ENCODE results near the gene IKZF3.

The IKZF3 gene

GRCh38 chr17:39867084-39867879 lies 3.2 kb upstream of the IKZF3 start:
- TF ChIP-seq GATA3 (IDR thresholded peaks at IDR 0.05; ENCODE audit: low read depth, low read length) (no peak), GATA2 (IDR thresholded peaks at IDR 0.05; ENCODE audit: low read depth, low read length) (no peak)

- TF ChIP-seq GATA2 (IDR thresholded peaks at IDR 0.05; ENCODE audit: low read depth, low read length) (no peak), GATA3 (IDR thresholded peaks at IDR 0.05; ENCODE audit: low read depth, low read length) (no peak)
Observed at GRCh38 chr17:39866013-39866730, 2.1 kb upstream of the IKZF3 start.

GRCh38 chr17:39863244-39863917 lies 731 bp downstream of the IKZF3 start:
- TF ChIP-seq GATA2 (IDR thresholded peaks at IDR 0.05; ENCODE audit: low read depth, low read length) (no peak), GATA3 (IDR thresholded peaks at IDR 0.05; ENCODE audit: low read depth, low read length) (no peak)

- TF ChIP-seq GATA3 (IDR thresholded peaks at IDR 0.05; ENCODE audit: low read depth, low read length): no peak
- TF ChIP-seq GATA2 (IDR thresholded peaks at IDR 0.05; ENCODE audit: low read depth, low read length): no peak
Observed at GRCh38 chr17:39861235-39861634, 2.9 kb downstream of the IKZF3 start.

- no peak for TF ChIP-seq GATA3 (IDR thresholded peaks at IDR 0.05; ENCODE audit: low read depth, low read length)
- TF ChIP-seq GATA2 (IDR thresholded peaks at IDR 0.05; ENCODE audit: low read depth, low read length): no peak
Observed at GRCh38 chr17:39854909-39855308, 9.2 kb downstream of the IKZF3 start.

GRCh38 chr17:39852239-39852638 lies 11.9 kb downstream of the IKZF3 start:
- TF ChIP-seq GATA3 (IDR thresholded peaks at IDR 0.05; ENCODE audit: low read depth, low read length): no peak
- TF ChIP-seq GATA2 (IDR thresholded peaks at IDR 0.05; ENCODE audit: low read depth, low read length): no peak

GRCh38 chr17:39848600-39848999 lies 15.5 kb downstream of the IKZF3 start:
- no peak for TF ChIP-seq GATA2 (IDR thresholded peaks at IDR 0.05; ENCODE audit: low read depth, low read length)
- TF ChIP-seq GATA3 (IDR thresholded peaks at IDR 0.05; ENCODE audit: low read depth, low read length): no peak

GRCh38 chr17:39846205-39846604 lies 17.9 kb downstream of the IKZF3 start:
- TF ChIP-seq GATA3 (IDR thresholded peaks at IDR 0.05; ENCODE audit: low read depth, low read length) (no peak), GATA2 (IDR thresholded peaks at IDR 0.05; ENCODE audit: low read depth, low read length) (no peak)

- TF ChIP-seq GATA3 (IDR thresholded peaks at IDR 0.05; ENCODE audit: low read depth, low read length): no peak
- no peak for TF ChIP-seq GATA2 (IDR thresholded peaks at IDR 0.05; ENCODE audit: low read depth, low read length)
Observed at GRCh38 chr17:39845052-39845846, 18.9 kb downstream of the IKZF3 start.

- no peak for TF ChIP-seq GATA3 (IDR thresholded peaks at IDR 0.05; ENCODE audit: low read depth, low read length)
- no peak for TF ChIP-seq GATA2 (IDR thresholded peaks at IDR 0.05; ENCODE audit: low read depth, low read length)
Observed at GRCh38 chr17:39841134-39841683, 22.9 kb downstream of the IKZF3 start.

GRCh38 chr17:39838784-39839183 lies 25.3 kb downstream of the IKZF3 start:
- TF ChIP-seq GATA3 (IDR thresholded peaks at IDR 0.05; ENCODE audit: low read depth, low read length) (no peak), GATA2 (IDR thresholded peaks at IDR 0.05; ENCODE audit: low read depth, low read length) (no peak)

GRCh38 chr17:39838057-39838456 lies 26.1 kb downstream of the IKZF3 start:
- TF ChIP-seq GATA2 (IDR thresholded peaks at IDR 0.05; ENCODE audit: low read depth, low read length) (no peak), GATA3 (IDR thresholded peaks at IDR 0.05; ENCODE audit: low read depth, low read length) (no peak)

- no peak for TF ChIP-seq GATA2 (IDR thresholded peaks at IDR 0.05; ENCODE audit: low read depth, low read length)
- no peak for TF ChIP-seq GATA3 (IDR thresholded peaks at IDR 0.05; ENCODE audit: low read depth, low read length)
Observed at GRCh38 chr17:39836117-39836516, 28.0 kb downstream of the IKZF3 start.
